Measurements from ENCODE around the gene ULK3.

GRCh38 chr15:74827614-74828013, 15.3 kb downstream of the ULK3 start:
- TF ChIP-seq CTCF (IDR thresholded peaks at IDR 0.05; ENCODE audit: low read depth, low read length, poor library complexity, severe bottlenecking) (no peak), EZH2phosphoT487 (IDR thresholded peaks at IDR 0.05; ENCODE audit: borderline replicate concordance, low read length) (no peak)
